ENCODE data around the gene ENTR1.

DNA sequence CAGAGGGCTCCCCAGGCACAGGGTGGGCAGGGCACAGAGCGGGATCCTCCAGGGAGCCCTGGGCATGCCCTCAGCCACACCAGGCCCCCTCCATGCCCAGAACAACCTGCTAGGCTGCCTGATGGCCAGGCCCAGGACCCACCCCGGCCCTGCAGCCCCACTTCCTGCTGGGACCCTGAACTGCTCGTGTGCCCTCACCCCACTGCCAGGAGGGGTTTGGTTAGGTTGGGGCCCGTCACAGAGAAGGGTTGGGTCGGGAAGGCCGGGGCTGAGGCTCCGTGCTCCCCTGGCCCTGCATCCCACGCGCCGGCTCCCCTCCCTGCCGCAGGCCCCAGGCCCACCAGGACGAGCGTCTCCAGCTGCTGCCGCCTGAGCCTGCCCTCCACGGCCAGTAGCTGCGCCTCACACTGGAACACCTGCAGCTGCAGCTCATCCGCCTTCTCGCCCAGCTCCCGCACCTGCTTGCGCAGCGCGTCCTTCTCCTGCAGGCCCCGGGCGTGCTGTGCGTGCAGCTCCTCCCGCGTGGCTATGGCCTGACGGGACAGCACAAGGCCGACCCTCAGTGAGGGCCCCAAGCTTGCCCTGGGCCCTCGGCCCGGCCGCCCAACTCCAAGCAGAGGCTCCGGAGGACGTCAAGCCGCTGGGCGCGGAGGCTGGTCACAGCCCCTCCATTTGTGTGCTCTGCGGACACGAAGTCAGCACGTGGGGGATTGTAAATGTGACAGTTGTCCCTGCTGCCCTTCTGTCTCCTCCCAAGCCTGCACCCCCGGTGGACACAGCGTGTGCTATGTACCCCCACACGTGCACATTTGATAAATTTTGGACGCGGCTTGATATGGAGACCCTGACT lies 42.9 kb downstream of the ENTR1 start:
- TF ChIP-seq EZH2 (IDR thresholded peaks at IDR 0.05; ENCODE audit: borderline replicate concordance, insufficient read depth, low read depth, low read length, poor library complexity, severe bottlenecking) (no peak), CTCF (IDR thresholded peaks at IDR 0.05) (no peak)

Data from B cell (primary cell).